ENCODE data around the gene RFLNA.
"Not testable (repeated sequence)": the region's sequence is repeated elsewhere in the genome, so short reads cannot be mapped to it uniquely, and the experiment has no call there.

The RFLNA gene

DNA sequence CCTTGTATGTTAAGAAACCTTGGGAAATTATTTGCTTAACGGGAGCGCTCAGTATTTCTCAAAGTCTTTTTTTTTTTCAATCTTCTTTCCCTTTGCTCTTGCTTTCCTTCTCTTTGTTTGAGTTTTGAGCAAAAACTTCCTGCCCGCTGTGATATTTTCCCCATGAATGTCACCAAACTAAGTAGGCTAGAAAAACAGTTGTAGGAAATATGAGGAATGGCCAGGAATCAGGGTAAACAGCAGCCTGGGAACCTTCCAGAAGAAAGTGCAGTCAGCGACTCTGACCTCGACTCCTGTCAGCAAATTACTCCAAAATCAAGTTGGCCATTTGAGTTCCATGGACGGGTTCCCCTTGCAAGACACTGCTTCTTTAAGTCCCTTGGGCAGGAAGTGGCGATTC lies 11.6 kb upstream of the RFLNA start:
- DNase-seq, result no peak

DNA sequence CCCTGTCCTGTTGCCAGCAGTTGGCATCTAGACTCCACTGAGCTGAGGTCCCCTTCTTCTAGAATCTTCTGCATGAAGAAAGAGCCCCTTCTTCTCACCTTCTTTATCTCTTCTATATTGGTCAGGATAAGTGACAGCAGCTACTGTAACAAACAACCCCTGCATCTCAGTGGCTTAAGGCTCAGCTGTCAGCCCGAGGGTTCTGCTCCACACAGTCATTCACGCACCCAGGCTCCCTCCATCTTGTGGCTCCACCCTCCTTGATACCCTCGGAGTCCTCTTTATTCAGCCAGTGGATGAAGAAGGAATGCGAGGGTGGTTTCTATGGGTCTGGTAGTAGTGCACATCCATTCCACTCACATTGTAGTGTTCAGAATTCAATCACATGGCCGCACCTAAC lies 10.5 kb upstream of the RFLNA start:
- no peak for DNase-seq

- no peak for DNase-seq
Observed at GRCh38 chr12:124286414-124286813, 8.5 kb upstream of the RFLNA start.

DNA sequence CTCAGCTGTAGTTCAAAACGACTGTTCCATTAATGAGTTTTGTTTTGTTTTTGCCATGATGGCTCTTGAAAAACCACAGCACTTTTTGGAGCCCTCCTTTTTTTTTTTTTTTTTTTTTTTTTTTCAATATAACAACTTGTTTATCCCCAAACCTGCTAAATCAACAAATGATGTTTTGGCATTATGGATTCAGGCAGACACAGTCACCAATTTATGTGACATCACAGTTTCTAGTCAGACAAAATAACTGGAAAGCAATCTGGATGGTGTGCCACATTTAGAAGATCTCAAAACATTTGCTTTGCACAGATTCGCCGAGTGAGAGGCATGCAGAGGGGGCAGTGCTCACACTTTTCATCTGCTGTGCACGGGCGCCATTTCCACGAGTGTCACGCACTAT lies 7.9 kb upstream of the RFLNA start:
- no peak for DNase-seq

DNA sequence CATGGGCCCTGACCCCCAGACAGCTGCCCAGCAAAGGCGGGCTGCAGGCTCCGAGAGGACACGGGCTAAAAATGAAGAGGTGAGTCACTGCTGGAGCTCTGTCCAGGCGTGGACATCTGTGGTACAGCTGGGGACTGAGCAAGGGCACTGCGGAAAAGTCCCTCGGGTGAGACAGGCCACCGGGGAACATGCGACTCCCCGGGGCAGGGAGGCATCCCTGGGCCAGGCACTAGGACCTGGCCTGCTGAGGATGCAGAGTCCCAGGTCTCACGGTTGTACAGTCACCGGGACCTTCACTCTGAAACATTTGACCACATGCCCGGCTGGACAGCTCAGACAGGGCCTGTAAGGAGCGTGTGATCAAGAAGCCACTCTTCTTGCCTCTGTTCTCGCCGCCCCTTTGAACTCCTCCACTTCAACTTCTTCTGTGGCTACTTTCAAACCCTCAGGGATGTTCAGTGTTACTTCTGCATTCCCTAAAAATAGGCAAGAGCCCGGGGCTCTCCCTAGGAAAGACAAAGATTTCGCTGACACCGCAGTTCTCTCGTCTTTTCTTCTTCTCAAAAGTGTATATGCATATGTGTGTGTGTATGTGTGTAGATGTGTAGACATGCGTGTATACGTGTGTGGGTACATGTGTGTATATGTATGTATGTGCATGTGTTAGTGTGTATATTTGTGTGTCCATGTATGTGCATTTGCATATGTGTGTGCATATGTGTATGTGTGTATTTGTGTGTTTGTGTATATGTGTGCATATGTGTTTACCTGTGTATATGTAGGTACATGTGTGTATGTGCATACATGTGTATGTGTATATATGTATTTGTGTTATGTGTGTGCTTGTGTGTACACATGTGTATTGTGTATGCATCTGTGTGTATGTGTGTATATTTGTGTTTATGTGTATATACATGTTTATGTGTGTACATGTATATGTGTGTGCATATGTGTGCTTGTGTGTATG lies 5.0 kb upstream of the RFLNA start:
- DNase-seq, result no peak

- DNase-seq, result no peak
Observed at GRCh38 chr12:124292385-124292784, 2.5 kb upstream of the RFLNA start.

GRCh38 chr12:124293286-124294003 lies 1.4 kb upstream of the RFLNA start:
- DNase-seq, result no peak

DNA sequence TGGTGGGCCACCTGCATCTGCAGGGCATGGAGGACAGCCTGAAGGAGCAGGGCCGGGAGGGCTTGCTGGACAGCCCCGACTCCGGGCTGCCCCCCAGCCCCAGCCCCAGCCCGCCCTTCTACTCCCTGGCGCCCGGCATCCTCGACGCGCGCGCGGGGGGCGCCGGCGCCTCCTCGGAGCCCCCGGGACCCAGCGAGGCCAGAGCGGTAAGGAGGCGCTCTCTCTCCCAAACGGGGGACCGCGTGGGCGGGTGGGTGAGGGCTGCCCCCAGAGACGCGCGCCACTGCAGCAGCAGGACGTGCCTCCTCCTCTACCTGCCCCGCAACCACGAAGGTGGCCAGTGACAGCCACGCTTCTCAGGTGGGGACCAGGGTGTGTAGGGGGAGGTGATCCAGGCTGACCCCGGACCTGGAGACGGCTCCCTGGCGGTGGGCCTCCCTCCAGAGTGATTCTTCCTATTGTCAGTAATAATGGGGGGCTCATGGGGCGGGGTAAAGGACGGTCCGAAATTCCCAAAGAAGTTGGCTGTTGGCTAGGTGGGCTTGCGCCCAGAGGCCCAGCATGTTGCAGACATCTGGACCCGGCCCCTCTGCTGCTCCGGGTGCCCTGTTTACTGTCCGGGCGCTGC lies 652 bp downstream of the RFLNA start:
- no peak for DNase-seq

- DNase-seq, result peak in 1 of 2 experiments; percentile 29
Observed at GRCh38 chr12:124296295-124296915, 1.5 kb downstream of the RFLNA start.

DNA sequence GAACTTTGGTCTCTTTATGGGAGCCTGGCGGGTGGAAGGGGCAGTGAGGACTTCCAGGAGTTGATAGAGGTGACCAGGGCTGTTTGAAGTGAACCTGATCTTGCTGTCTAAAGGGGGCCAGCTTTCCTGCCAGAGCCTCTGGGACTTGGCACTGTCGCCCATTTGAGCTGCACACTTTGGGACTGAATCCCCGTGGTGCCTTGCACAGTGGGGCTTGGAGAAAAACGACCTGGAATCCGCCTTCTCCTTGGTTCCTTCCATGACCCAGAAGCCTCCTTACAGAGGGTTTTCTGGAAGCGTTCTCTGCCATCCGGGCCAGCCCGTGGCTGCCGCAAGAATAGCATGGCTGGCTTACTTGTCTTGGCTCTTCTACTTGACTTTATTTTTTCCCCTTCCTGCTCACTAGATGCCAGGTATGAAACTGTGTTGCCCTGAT lies 2.0 kb downstream of the RFLNA start:
- DNase-seq, result no peak

DNA sequence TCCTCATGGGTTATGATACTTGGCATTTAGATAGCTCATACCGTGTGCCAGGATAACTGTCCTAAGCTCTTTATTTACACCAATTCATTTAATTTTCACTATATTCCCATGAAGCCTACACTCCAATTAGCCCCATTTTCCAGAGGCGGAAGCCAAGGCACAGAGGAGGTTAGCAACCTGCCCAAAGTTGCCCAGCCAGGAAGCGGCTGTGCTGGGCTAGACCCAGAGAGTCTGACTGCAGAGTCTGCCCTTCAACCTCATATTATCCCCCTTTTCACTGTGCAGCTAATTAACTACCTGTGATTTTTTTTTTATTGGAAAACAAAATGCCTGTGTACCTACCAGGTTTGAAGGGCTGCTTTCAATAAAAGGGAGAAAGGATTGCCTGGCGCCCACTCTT lies 2.5 kb downstream of the RFLNA start:
- DNase-seq, result no peak

DNA sequence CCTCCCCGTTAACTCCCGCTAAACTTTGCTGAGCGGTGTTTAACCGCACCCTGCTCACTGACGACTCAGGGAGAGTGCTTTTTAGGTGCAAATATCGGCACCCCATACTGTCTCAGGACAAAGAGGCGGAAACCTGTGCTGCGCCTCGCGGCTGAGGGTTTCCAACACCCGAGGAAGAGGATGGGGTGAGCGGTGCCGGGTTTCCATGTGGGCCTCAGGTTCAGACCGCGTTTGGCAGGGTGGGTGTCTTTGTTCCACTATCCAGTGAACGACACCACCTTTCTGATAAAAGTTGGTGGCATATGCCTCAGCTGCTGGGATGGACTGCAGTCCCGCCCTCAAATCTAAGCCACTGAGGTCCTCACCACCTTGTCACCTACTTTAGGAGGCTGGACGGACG lies 3.0 kb downstream of the RFLNA start:
- no peak for DNase-seq

- no peak for DNase-seq
Observed at GRCh38 chr12:124298685-124299410, 4.0 kb downstream of the RFLNA start.

GRCh38 chr12:124299628-124300388 lies 4.9 kb downstream of the RFLNA start:
- no peak for DNase-seq

DNA sequence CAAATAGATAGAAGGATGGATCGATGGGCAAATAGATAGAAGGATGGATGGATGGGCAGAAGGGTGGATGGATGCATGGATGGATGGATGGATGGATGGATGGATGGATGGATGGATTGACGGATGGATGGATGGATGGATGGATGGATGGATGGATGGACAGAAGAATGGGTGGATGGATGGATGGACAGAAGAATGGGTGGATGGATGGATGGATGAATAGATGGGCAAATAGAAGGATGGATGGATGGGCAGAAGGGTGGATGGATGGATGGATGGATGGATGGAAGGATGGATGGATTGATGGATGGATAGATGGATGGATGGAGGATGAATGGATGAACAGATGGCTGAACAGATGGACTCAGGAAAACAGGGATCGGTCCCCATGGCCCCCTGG lies 5.8 kb downstream of the RFLNA start:
- DNase-seq, result not testable (repeated sequence)

DNA sequence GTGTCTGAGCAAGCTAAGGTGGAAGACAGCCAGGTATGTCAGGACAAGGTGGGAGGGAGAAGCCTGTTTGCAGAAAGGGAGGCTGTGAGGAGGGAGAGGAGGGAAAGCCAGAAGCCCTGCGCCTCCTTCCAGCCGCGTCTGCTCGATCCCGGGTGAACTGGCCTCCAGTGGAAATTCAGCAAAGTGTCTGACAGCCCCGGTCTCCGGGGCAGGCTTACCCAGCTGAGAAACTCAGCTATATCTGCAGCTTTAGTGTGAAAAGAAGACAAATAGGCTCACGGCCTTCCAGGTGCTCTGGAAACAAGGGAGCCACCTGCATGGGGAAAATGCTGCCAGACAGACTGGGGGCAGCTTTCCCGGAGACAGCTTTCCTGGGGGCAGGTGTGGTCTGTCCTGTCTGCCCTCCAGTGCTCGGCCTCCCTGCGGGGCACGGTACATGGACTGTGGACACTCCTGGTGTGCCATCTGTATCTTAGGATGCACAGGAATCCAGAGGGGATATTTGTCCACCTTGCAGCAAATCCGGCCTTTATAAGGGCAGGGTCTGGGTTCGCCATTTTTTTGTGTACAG lies 6.3 kb downstream of the RFLNA start:
- no peak for DNase-seq

- DNase-seq, result no peak
Observed at GRCh38 chr12:124302241-124302806, 7.4 kb downstream of the RFLNA start.

GRCh38 chr12:124302807-124303578 lies 8.1 kb downstream of the RFLNA start:
- no peak for DNase-seq

DNA sequence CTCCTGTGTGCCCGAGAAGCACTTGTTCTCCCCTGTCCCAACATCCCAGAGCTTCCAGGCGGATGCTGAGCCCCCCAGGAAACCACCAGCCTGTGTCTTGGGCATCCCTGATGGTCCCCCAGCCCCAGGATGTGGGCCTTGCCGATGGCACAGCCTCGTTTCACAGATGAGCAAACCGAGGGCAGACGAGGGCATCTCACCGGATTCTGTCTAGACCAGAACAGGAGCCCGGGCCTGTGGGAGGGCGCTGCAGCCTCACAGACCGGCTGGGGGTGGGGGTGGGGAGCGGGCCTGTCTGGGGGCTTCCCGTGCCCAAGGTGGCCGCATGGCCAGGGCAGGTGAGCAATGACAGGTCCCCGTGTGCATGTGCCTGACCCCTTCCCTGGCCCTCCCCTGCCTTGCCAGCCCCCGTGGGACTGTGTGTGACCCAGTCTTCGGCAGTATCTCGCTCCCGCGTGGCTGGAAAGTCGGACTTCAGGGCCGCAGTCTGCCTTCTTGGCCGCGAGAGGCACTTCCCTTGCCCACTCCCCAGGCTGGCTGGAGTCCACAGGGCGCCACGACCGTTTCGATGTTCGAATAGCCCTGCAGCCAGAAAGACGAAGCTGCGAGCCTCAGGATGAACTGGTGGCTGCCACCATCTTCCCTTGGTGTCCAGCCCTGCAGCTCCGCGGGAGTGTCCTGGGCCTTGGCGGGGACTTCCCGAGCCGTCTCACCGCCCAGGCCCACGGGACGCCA lies 8.9 kb downstream of the RFLNA start:
- no peak for DNase-seq
